ENCODE results near the gene IFRD2. TPM values are rescaled to one million over a fixed set of nuclear protein-coding genes. Genes with fewer than 3 reads are reported as not detected.
"Not testable (repeated sequence)": the region's sequence is repeated elsewhere in the genome, so short reads cannot be mapped to it uniquely, and the experiment has no call there.

The IFRD2 gene
- total and polyA plus RNA-seq, 5 donors from 2014 or later: 39.9 to 51.9 (median 41.3) TPM

GRCh38 chr3:50274371-50275104, 17.7 kb downstream of the IFRD2 start:
- ATAC-seq (ENCODE audit: low read depth in 2 of 2) (peak in 1 of 2 donors; percentile 35), DNase-seq (peak; percentile 56 to 84 (median 64))
- H3K27ac ChIP-seq (ENCODE audit: insufficient read depth, low read length, poor library complexity, severe bottlenecking): no peak overlapping the region
- H3K27me3 ChIP-seq (ENCODE audit: control insufficient read depth, insufficient read depth, low read length): peaks cover 8% of the 10 kb centered on the region
- no peak overlapping the region for H3K4me3 ChIP-seq (ENCODE audit: low read depth, low read length)
- peaks cover 0 to 2% (median 0%) of the 10 kb centered on the region in 7 donors for H3K9me3 Mint-ChIP-seq
- H3K4me3 Mint-ChIP-seq: peak overlapping the region; percentile 52 to 73 (median 62)
- peaks cover 29% of the 10 kb centered on the region for H3K4me1 ChIP-seq (ENCODE audit: control insufficient read depth, insufficient read depth, low read length, poor library complexity, severe bottlenecking)
- no peaks in the 10 kb centered on the region for H3K36me3 ChIP-seq (ENCODE audit: control insufficient read depth, insufficient read depth, low read length)
- no peaks in the 10 kb centered on the region for H3K36me3 Mint-ChIP-seq
- no peaks in the 10 kb centered on the region for H3K9me3 ChIP-seq (ENCODE audit: control insufficient read depth in 2 of 2, low read length in 2 of 2)
- H3K27ac Mint-ChIP-seq: peak overlapping the region in 2 of 3 donors; percentile 6 to 65
- peaks cover 55% of the 10 kb centered on the region for H3K27me3 Mint-ChIP-seq
- peaks cover 0 to 28% (median 13%) of the 10 kb centered on the region in 4 donors for H3K4me1 Mint-ChIP-seq

- peaks cover 0 to 2% (median 0%) of the 10 kb centered on the region in 7 donors for H3K9me3 Mint-ChIP-seq
- peaks cover 0 to 28% (median 14%) of the 10 kb centered on the region in 4 donors for H3K4me1 Mint-ChIP-seq
- Histone ChIP-seq H3K27ac (ENCODE audit: insufficient read depth, low read length, poor library complexity, severe bottlenecking) (no peak overlapping the region), H3K4me1 (ENCODE audit: control insufficient read depth, insufficient read depth, low read length, poor library complexity, severe bottlenecking) (peaks cover 29% of the 10 kb centered on the region), H3K9me3 (ENCODE audit: control insufficient read depth in 2 of 2, low read length in 2 of 2) (no peaks in the 10 kb centered on the region), H3K27me3 (ENCODE audit: control insufficient read depth, insufficient read depth, low read length) (peaks cover 8% of the 10 kb centered on the region), H3K4me3 (ENCODE audit: low read depth, low read length) (no peak overlapping the region), H3K36me3 (ENCODE audit: control insufficient read depth, insufficient read depth, low read length) (no peaks in the 10 kb centered on the region)
- H3K4me3 Mint-ChIP-seq: no peak overlapping the region
- no peaks in the 10 kb centered on the region for H3K36me3 Mint-ChIP-seq
- DNase-seq (no peak), ATAC-seq (ENCODE audit: low read depth in 2 of 2) (no peak)
- H3K27ac Mint-ChIP-seq: no peak overlapping the region
- H3K27me3 Mint-ChIP-seq: peaks cover 55% of the 10 kb centered on the region
These were observed 18.6 kb downstream of the IFRD2 start for GRCh38 chr3:50273689-50274065.

GRCh38 chr3:50272911-50273688, 19.1 kb downstream of the IFRD2 start:
- Mint-ChIP-seq H3K9me3 (peaks cover 0 to 2% (median 0%) of the 10 kb centered on the region in 7 donors), H3K36me3 (no peaks in the 10 kb centered on the region), H3K27ac (peak overlapping the region in 1 of 3 donors; percentile 87), H3K27me3 (peaks cover 55% of the 10 kb centered on the region), H3K4me3 (peak overlapping the region; percentile 63 to 91 (median 82)), H3K4me1 (peaks cover 0 to 28% (median 15%) of the 10 kb centered on the region in 4 donors)
- Histone ChIP-seq H3K9me3 (ENCODE audit: control insufficient read depth in 2 of 2, low read length in 2 of 2) (no peaks in the 10 kb centered on the region), H3K36me3 (ENCODE audit: control insufficient read depth, insufficient read depth, low read length) (no peaks in the 10 kb centered on the region), H3K27ac (ENCODE audit: insufficient read depth, low read length, poor library complexity, severe bottlenecking) (no peak overlapping the region), H3K27me3 (ENCODE audit: control insufficient read depth, insufficient read depth, low read length) (peaks cover 7% of the 10 kb centered on the region), H3K4me1 (ENCODE audit: control insufficient read depth, insufficient read depth, low read length, poor library complexity, severe bottlenecking) (peaks cover 29% of the 10 kb centered on the region), H3K4me3 (ENCODE audit: low read depth, low read length) (no peak overlapping the region)
- ATAC-seq (ENCODE audit: low read depth in 2 of 2): peak; percentile 84 to 87
- DNase-seq: peak; percentile 74 to 82 (median 80)

- not testable (repeated sequence) for H3K36me3 Mint-ChIP-seq; ATAC-seq (ENCODE audit: low read depth in 2 of 2); H3K36me3 ChIP-seq (ENCODE audit: control insufficient read depth, insufficient read depth, low read length); H3K27ac Mint-ChIP-seq; H3K27ac ChIP-seq (ENCODE audit: insufficient read depth, low read length, poor library complexity, severe bottlenecking); H3K27me3 ChIP-seq (ENCODE audit: control insufficient read depth, insufficient read depth, low read length); H3K9me3 ChIP-seq (ENCODE audit: control insufficient read depth in 2 of 2, low read length in 2 of 2); DNase-seq; H3K4me3 ChIP-seq (ENCODE audit: low read depth, low read length); H3K9me3 Mint-ChIP-seq
- H3K27me3 Mint-ChIP-seq: peaks cover 49% of the 10 kb centered on the region
- peaks cover 29% of the 10 kb centered on the region for H3K4me1 ChIP-seq (ENCODE audit: control insufficient read depth, insufficient read depth, low read length, poor library complexity, severe bottlenecking)
- H3K4me1 Mint-ChIP-seq: peaks cover 0 to 28% (median 15%) of the 10 kb centered on the region in 4 donors
- H3K4me3 Mint-ChIP-seq: peak overlapping the region in 3 of 4 donors; percentile 63 to 83 (median 81)
These were observed 19.7 kb downstream of the IFRD2 start for GRCh38 chr3:50272538-50272910.

GRCh38 chr3:50271314-50271936, 20.8 kb downstream of the IFRD2 start:
- no peak overlapping the region for H3K27ac ChIP-seq (ENCODE audit: insufficient read depth, low read length, poor library complexity, severe bottlenecking)
- peaks cover 29% of the 10 kb centered on the region for H3K4me1 ChIP-seq (ENCODE audit: control insufficient read depth, insufficient read depth, low read length, poor library complexity, severe bottlenecking)
- peaks cover 43% of the 10 kb centered on the region for H3K27me3 Mint-ChIP-seq
- ATAC-seq (ENCODE audit: low read depth in 2 of 2): no peak
- H3K27ac Mint-ChIP-seq: no peak overlapping the region
- DNase-seq: no peak
- H3K4me3 ChIP-seq (ENCODE audit: low read depth, low read length): no peak overlapping the region
- peaks cover 0 to 28% (median 15%) of the 10 kb centered on the region in 4 donors for H3K4me1 Mint-ChIP-seq
- peaks cover 6% of the 10 kb centered on the region for H3K27me3 ChIP-seq (ENCODE audit: control insufficient read depth, insufficient read depth, low read length)
- H3K9me3 Mint-ChIP-seq: peaks cover 0 to 2% (median 0%) of the 10 kb centered on the region in 7 donors
- no peaks in the 10 kb centered on the region for H3K9me3 ChIP-seq (ENCODE audit: control insufficient read depth in 2 of 2, low read length in 2 of 2)
- H3K36me3 ChIP-seq (ENCODE audit: control insufficient read depth, insufficient read depth, low read length): no peaks in the 10 kb centered on the region
- no peaks in the 10 kb centered on the region for H3K36me3 Mint-ChIP-seq
- H3K4me3 Mint-ChIP-seq: peak overlapping the region in 1 of 4 donors; percentile 7

GRCh38 chr3:50270422-50271224, 21.6 kb downstream of the IFRD2 start:
- Histone ChIP-seq H3K4me3 (ENCODE audit: low read depth, low read length) (no peak overlapping the region), H3K27me3 (ENCODE audit: control insufficient read depth, insufficient read depth, low read length) (peaks cover 6% of the 10 kb centered on the region), H3K4me1 (ENCODE audit: control insufficient read depth, insufficient read depth, low read length, poor library complexity, severe bottlenecking) (peaks cover 21% of the 10 kb centered on the region), H3K27ac (ENCODE audit: insufficient read depth, low read length, poor library complexity, severe bottlenecking) (no peak overlapping the region), H3K36me3 (ENCODE audit: control insufficient read depth, insufficient read depth, low read length) (no peaks in the 10 kb centered on the region), H3K9me3 (ENCODE audit: control insufficient read depth in 2 of 2, low read length in 2 of 2) (no peaks in the 10 kb centered on the region)
- Mint-ChIP-seq H3K4me1 (peaks cover 0 to 23% (median 15%) of the 10 kb centered on the region in 4 donors), H3K27me3 (peaks cover 41% of the 10 kb centered on the region), H3K4me3 (no peak overlapping the region), H3K27ac (no peak overlapping the region), H3K36me3 (no peaks in the 10 kb centered on the region), H3K9me3 (peaks cover 0 to 2% (median 0%) of the 10 kb centered on the region in 7 donors)
- DNase-seq (no peak), ATAC-seq (ENCODE audit: low read depth in 2 of 2) (no peak)

GRCh38 chr3:50269977-50270413, 22.2 kb downstream of the IFRD2 start:
- DNase-seq (no peak), ATAC-seq (ENCODE audit: low read depth in 2 of 2) (no peak)
- H3K9me3 ChIP-seq (ENCODE audit: control insufficient read depth in 2 of 2, low read length in 2 of 2): no peaks in the 10 kb centered on the region
- Mint-ChIP-seq H3K27me3 (peaks cover 36% of the 10 kb centered on the region), H3K36me3 (no peaks in the 10 kb centered on the region), H3K4me3 (no peak overlapping the region), H3K27ac (peak overlapping the region in 1 of 3 donors; percentile 74), H3K9me3 (peaks cover 0 to 2% (median 0%) of the 10 kb centered on the region in 7 donors), H3K4me1 (peaks cover 0 to 18% (median 14%) of the 10 kb centered on the region in 4 donors)
- no peaks in the 10 kb centered on the region for H3K36me3 ChIP-seq (ENCODE audit: control insufficient read depth, insufficient read depth, low read length)
- peaks cover 6% of the 10 kb centered on the region for H3K27me3 ChIP-seq (ENCODE audit: control insufficient read depth, insufficient read depth, low read length)
- H3K4me1 ChIP-seq (ENCODE audit: control insufficient read depth, insufficient read depth, low read length, poor library complexity, severe bottlenecking): peaks cover 15% of the 10 kb centered on the region
- H3K4me3 ChIP-seq (ENCODE audit: low read depth, low read length): no peak overlapping the region
- H3K27ac ChIP-seq (ENCODE audit: insufficient read depth, low read length, poor library complexity, severe bottlenecking): no peak overlapping the region

All from CD4-positive, CD25-positive, alpha-beta regulatory T cell (primary cell).